Fibroblast of villous mesenchyme (primary cell): ENCODE data around the gene S100A12. TPM values are rescaled to one million over a fixed set of nuclear protein-coding genes. Genes with fewer than 3 reads are reported as not detected.
A peak's percentile ranks its signal among the peaks of the same experiment; 100 is the strongest.

ENCODE experiments used
- DNase-seq: peaks from one replicate; pipeline ENCODE4 v3.0.0-alpha.2; 2010; ENCODE audit warnings: low read depth
- H3K4me3 ChIP-seq: 2 replicates; pipeline ENCODE4 v1.5.1; 2011; ENCODE audit warnings: low read depth, mild to moderate bottlenecking, low read length
- CTCF ChIP-seq: IDR thresholded peaks from 2 replicates; pipeline ENCODE4 v1.5.1; 2012; ENCODE audit warnings: low read depth, mild to moderate bottlenecking, low read length; ENCODE audit not compliant: insufficient read depth
- total RNA-seq: library from RNA; depleted of rRNA; stranded (reverse); fragments of >200 nt; gene quantifications from 2 replicates; pipeline ENCODE4 v1.2.3, GENCODE V29; 2012

S100A12 gene
- total RNA-seq, 1 donor: not detected

- no peak for TF ChIP-seq CTCF
- no peak for DNase-seq
- H3K4me3 ChIP-seq: no peak overlapping the region
Measured at GRCh38 chr1:153357076-153357852, 18.2 kb downstream of the S100A12 start.

GRCh38 chr1:153356392-153357075, 18.9 kb downstream of the S100A12 start:
- H3K4me3 ChIP-seq: no peak overlapping the region
- no peak for DNase-seq
- no peak for TF ChIP-seq CTCF

GRCh38 chr1:153355445-153356071, 19.9 kb downstream of the S100A12 start:
- no peak overlapping the region for H3K4me3 ChIP-seq
- peak; percentile 52 for DNase-seq
- peak; percentile 59 for TF ChIP-seq CTCF

- DNase-seq: no peak
- H3K4me3 ChIP-seq: no peak overlapping the region
- TF ChIP-seq CTCF: no peak
Measured at GRCh38 chr1:153354515-153355193, 20.8 kb downstream of the S100A12 start.

- TF ChIP-seq CTCF: peak; percentile 28
- no peak for DNase-seq
- no peak overlapping the region for H3K4me3 ChIP-seq
Measured at GRCh38 chr1:153353226-153353947, 22.0 kb downstream of the S100A12 start.

GRCh38 chr1:153352523-153352922, 22.9 kb downstream of the S100A12 start:
- TF ChIP-seq CTCF: peak; percentile 93
- H3K4me3 ChIP-seq: no peak overlapping the region
- DNase-seq: peak; percentile 62
